ENCODE results near the gene PPM1A.
"Not testable (repeated sequence)": the region's sequence is repeated elsewhere in the genome, so short reads cannot be mapped to it uniquely, and the experiment has no call there.

PPM1A gene

DNA sequence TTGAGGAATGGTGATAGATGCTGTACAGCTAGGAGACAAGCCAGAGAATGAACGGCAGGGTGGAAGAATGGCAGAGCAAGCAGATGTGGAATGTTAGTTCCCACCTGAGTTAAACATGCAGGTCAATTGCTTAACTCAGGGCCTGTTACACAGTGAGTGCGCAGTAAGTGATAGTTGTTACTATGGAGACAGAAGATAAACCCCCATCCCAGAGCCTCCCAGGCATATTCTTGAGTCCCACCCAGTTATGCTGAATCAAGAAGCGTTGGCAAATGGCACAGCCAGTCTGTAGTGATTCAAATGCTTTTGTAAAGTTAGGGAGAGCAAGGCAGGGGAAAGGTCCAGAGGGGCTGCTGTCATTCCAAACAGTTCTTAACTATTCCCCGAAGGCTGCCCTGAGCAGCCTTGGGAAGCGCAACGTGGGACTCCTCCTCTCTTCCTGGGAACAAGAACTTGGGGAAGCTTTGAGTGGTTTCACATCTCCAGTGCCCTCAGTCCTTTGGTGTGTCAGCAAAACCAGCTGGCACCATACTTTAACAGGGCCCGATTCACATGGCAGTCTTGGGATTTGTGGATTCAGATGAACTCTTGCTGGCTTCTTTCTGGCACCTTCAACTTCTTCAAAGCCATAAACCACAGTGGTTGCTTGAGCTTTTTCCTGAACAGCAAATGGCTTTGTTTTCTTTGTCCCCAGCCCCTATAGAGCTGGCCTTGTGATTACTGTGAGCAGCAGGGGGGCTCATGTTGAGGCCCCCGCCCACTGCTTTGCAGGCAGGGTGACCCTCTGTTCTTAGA, 66.4 kb downstream of the PPM1A start:
- H3K4me3 ChIP-seq (ENCODE audit: low read depth, low read length): no peak overlapping the region
- H3K9me3 ChIP-seq (ENCODE audit: severe bottlenecking): no peaks in the 10 kb centered on the region
- no peaks in the 10 kb centered on the region for H3K27me3 ChIP-seq (ENCODE audit: insufficient read depth, low read depth, severe bottlenecking)
- TF ChIP-seq CTCF (IDR thresholded peaks at IDR 0.05; ENCODE audit: low read depth, low read length): no peak
- no peak overlapping the region for H3K27ac ChIP-seq
- DNase-seq: no peak
- H3K36me3 ChIP-seq: no peaks in the 10 kb centered on the region

- TF ChIP-seq CTCF (IDR thresholded peaks at IDR 0.05; ENCODE audit: low read depth, low read length): no peak
- H3K27ac ChIP-seq: no peak overlapping the region
- peak; percentile 36 for DNase-seq
- no peaks in the 10 kb centered on the region for H3K36me3 ChIP-seq
- H3K9me3 ChIP-seq (ENCODE audit: severe bottlenecking): no peaks in the 10 kb centered on the region
- no peaks in the 10 kb centered on the region for H3K27me3 ChIP-seq (ENCODE audit: insufficient read depth, low read depth, severe bottlenecking)
- H3K4me3 ChIP-seq (ENCODE audit: low read depth, low read length): no peak overlapping the region
These were observed 68.6 kb downstream of the PPM1A start for GRCh38 chr14:60317609-60318008.

DNA sequence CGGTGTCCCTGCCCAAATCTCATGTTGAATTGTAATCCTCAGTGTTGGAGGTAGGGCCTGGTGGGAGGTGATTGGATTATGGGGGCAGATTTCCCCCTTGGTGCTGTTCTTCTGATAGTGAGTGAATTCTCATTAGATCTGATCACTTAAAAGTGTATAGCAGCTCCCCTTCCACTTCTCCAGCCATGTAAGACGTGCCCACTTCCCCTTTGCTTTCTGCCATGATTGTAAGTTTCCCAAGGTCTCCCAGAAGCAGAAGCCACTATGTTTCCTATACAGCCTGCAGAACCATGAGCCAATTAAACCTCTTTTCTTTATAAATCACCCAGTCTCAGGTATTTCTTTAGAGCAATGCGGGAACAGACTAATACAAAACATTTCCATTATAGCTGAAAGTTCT, 71.8 kb downstream of the PPM1A start:
- not testable (repeated sequence) for H3K36me3 ChIP-seq; H3K9me3 ChIP-seq (ENCODE audit: severe bottlenecking); DNase-seq; H3K4me3 ChIP-seq (ENCODE audit: low read depth, low read length); H3K27ac ChIP-seq; H3K27me3 ChIP-seq (ENCODE audit: insufficient read depth, low read depth, severe bottlenecking)

DNA sequence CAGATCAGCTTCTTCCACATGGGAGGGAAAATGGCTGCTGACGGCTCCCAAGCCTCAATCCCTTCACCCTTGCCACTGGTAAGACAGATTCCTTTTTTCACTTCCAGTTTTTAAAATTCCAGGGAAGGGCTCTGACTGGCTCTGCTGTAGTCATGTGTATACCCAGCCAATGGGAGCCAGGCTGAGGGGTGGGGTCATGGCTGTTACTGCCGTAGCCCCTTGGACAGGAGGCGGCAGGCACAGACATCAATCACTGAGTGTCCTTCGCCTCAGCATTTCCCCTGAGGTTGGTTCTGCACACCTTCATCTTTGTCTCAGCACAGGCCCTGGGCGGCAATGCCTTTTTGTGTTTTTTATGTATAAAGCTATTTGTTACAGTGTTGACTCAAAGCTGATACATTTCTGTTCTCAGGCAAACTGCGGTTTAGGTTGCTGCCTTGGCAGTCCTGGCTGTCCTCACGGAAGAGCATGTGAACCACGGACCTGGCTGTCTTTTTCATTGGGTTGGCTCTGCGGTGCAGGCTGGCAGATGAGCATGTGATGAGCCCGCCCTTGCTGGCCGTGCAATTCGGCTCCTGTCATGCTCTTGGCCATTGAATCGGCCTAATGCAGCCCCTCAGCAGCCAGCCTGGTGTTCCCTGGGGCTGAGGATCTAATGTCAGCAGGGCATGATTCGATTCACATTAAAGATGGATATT, 74.3 kb downstream of the PPM1A start:
- no peak for TF ChIP-seq CTCF (IDR thresholded peaks at IDR 0.05; ENCODE audit: low read depth, low read length)
- Histone ChIP-seq H3K36me3 (no peaks in the 10 kb centered on the region), H3K27me3 (ENCODE audit: insufficient read depth, low read depth, severe bottlenecking) (no peaks in the 10 kb centered on the region), H3K4me3 (ENCODE audit: low read depth, low read length) (peak overlapping the region; percentile 23), H3K27ac (peak overlapping the region; percentile 76), H3K9me3 (ENCODE audit: severe bottlenecking) (no peaks in the 10 kb centered on the region)
- peak; percentile 68 for DNase-seq

- Histone ChIP-seq H3K27ac (no peak overlapping the region), H3K9me3 (ENCODE audit: severe bottlenecking) (no peaks in the 10 kb centered on the region), H3K36me3 (no peaks in the 10 kb centered on the region), H3K27me3 (ENCODE audit: insufficient read depth, low read depth, severe bottlenecking) (no peaks in the 10 kb centered on the region), H3K4me3 (ENCODE audit: low read depth, low read length) (no peak overlapping the region)
- TF ChIP-seq CTCF (IDR thresholded peaks at IDR 0.05; ENCODE audit: low read depth, low read length): no peak
- no peak for DNase-seq
These were observed 75.8 kb downstream of the PPM1A start for GRCh38 chr14:60324837-60325236.

DNA sequence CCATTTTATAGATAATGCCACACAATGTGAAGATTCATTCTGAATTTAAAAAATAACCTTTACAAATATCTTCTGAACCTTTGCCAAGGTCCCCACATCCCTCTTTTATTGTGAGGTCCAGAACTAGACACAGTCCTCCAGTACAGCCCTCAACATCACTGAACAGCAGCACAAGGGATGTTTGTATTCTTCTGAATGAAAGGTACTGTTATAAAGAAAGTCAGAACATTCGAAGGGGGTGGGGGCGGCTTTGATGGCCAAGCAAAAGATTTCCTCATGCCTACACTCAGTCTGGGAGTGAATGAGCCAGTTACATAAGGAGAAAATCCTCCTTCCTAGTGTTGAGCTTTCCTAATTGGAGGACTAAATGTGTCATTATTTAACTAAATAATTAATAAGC, 77.3 kb downstream of the PPM1A start:
- TF ChIP-seq CTCF (IDR thresholded peaks at IDR 0.05; ENCODE audit: low read depth, low read length): no peak
- Histone ChIP-seq H3K36me3 (no peaks in the 10 kb centered on the region), H3K27ac (no peak overlapping the region), H3K9me3 (ENCODE audit: severe bottlenecking) (no peaks in the 10 kb centered on the region), H3K27me3 (ENCODE audit: insufficient read depth, low read depth, severe bottlenecking) (no peaks in the 10 kb centered on the region), H3K4me3 (ENCODE audit: low read depth, low read length) (no peak overlapping the region)
- no peak for DNase-seq
